Prostate gland (tissue), 2 donors: ENCODE results near the gene MAGI2.

Experiments
- POLR2A ChIP-seq: fragments of 450-650 bp; IDR thresholded peaks from one replicate; pipeline ENCODE4 v1.6.1; 2016; ENCODE audit warnings: antibody characterized with exemption, mild to moderate bottlenecking
- POLR2AphosphoS5 ChIP-seq: sonication (generic); formaldehyde crosslinking; IDR thresholded peaks from one replicate; pipeline ENCODE4 v1.6.1; 2017; ENCODE audit warnings: antibody characterized with exemption
- TF ChIP-seq, protein P1 (sequence below), 4 experiments: fragments of 200-600 bp in 2 of 4; fragments of 450-650 bp in 2 of 4; sonication (generic) in 2 of 4; IDR thresholded peaks; 1 replicate in 3 of 4; 2 replicates in 1 of 4; pipeline ENCODE4 v1.5.1; 2016 to 2019; ENCODE audit warnings: antibody characterized with exemption in 4 of 4, mild to moderate bottlenecking in 2 of 4, moderate library complexity in 2 of 4

DNA sequence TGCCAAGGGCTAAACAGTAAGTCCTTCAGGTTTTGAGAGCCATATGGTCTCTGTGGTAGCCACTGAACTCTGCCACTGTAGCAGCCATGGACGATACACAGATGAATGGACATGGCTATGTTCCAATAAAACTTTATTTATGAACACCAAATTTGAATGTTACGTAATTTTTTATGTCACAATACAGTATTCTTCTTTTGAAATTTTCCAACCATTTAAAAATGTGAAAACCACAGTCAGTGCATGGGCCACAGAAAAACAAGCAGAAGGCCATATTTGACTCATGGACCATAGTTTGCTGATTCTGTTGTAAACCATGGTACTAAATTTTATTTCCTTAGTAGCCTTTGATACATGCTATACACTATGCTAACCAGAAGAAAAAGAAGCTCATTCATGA, 361.8 kb downstream of the MAGI2 start:
- TF ChIP-seq, protein P1, sequence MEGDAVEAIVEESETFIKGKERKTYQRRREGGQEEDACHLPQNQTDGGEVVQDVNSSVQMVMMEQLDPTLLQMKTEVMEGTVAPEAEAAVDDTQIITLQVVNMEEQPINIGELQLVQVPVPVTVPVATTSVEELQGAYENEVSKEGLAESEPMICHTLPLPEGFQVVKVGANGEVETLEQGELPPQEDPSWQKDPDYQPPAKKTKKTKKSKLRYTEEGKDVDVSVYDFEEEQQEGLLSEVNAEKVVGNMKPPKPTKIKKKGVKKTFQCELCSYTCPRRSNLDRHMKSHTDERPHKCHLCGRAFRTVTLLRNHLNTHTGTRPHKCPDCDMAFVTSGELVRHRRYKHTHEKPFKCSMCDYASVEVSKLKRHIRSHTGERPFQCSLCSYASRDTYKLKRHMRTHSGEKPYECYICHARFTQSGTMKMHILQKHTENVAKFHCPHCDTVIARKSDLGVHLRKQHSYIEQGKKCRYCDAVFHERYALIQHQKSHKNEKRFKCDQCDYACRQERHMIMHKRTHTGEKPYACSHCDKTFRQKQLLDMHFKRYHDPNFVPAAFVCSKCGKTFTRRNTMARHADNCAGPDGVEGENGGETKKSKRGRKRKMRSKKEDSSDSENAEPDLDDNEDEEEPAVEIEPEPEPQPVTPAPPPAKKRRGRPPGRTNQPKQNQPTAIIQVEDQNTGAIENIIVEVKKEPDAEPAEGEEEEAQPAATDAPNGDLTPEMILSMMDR (IDR thresholded peaks at IDR 0.05) = no peak
- TF ChIP-seq POLR2A (no peak), POLR2AphosphoS5 (no peak)
